EH (cell line): ENCODE measurements around the gene MAPKAPK3.
"Not testable (repeated sequence)": the region's sequence is repeated elsewhere in the genome, so short reads cannot be mapped to it uniquely, and the experiment has no call there.

Experiments
- DNase-seq: peaks from one replicate; pipeline ENCODE4 v3.0.0-alpha.2; 2015; ENCODE audit warnings: low read depth

The MAPKAPK3 gene

GRCh38 chr3:50656417-50657195, 39.7 kb downstream of the MAPKAPK3 start:
- no peak for DNase-seq

GRCh38 chr3:50657407-50657806, 40.5 kb downstream of the MAPKAPK3 start:
- DNase-seq, result no peak

GRCh38 chr3:50657816-50658215, 40.9 kb downstream of the MAPKAPK3 start:
- DNase-seq, result no peak

GRCh38 chr3:50658416-50658815, 41.5 kb downstream of the MAPKAPK3 start:
- peak; percentile 86 for DNase-seq

DNA sequence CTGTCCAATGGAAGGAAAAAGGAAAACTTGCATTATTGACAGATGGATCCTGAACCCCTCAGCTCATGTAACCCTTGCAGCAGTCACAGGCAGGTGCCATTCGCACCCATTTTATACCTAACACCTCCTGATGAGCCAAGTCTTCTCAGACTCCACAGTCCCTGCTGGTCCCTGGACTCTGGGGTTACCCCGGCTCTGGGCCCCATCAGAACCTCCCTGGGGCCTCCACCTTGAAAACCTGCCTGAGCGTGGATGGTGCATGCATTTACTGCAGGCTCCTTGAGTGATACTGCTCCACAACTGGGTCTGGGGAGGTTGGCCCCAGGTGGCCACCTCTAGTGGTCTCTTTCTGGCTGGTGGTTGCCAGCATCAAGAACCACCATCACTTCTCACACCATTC, 41.9 kb downstream of the MAPKAPK3 start:
- no peak for DNase-seq

DNA sequence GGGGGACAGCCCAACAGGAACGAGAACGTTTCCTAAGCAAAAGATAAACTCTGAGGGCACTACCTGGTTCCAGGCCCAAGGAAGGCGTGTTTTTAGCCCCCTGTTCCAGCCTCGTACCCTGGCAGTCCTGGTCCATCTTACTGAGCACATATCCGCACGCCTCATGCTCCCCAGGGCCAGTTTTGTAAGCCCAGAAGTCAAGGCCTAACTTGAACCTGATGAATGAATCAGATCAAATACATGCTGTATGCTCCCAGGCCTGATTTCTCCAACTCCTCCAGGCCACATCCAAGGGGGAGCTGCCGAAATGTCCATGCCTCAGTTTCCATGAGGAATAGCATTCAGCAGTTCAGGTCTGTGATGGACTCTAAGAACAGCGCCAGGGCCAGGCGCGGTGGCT, 43.4 kb downstream of the MAPKAPK3 start:
- no peak for DNase-seq

DNA sequence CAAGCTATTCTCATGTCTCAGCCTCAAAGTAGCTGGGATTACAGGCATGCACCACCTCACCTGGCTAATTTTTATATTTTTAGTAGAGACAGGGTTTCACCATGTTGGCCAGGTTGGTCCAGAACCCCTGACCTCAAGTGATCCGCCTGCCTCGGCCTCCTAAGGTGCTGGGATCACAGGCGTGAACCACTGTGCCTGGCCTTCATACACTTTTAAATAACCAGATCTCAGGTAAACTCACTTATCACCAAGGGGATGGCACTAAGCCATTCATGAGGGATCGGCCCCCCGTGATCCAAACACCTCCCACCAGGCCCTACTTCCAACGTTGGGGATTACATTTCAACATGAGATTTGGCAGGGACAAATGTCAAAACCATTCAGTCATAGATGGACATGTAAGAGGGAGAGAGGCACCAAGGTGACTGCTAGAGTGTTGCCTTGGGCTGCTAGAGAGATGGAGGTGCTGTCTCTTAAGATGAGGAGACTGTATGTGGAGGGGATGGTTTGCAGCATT, 44.4 kb downstream of the MAPKAPK3 start:
- no peak for DNase-seq

DNA sequence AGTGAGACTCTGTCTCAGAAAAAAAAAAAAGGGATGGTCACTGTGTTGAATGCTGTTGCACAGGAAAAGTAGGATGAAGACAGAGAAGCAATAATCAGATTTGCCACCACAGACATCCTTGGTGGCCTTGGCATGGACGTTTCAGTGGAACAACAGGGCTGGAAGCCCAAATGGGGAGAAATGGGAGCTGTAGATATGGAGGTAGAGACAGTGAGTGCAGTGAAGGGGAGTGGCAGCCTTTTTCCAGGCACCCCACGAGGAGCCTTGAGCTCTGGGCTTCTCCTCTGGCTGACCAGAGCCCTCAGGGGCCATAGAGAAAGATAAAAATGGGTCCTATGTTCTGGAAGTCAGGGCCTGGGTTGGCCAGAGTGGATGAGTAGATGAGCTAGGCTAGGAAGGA, 45.5 kb downstream of the MAPKAPK3 start:
- no peak for DNase-seq

- DNase-seq, result no peak
Measured at GRCh38 chr3:50665081-50665840, 48.3 kb downstream of the MAPKAPK3 start.

DNA sequence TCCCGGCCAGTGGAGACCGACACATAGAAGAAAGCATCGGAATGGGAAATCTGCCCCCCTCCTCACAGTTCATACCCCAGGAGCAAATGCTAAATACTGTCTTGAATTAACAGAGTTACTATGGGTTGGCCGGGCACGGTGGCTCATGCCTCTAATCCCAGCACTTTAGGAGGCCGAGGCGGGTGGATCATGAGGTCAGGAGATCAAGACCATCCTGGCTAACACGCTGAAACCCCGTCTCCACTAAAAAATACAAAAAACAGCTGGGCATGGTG, 48.8 kb downstream of the MAPKAPK3 start:
- not testable (repeated sequence) for DNase-seq

DNA sequence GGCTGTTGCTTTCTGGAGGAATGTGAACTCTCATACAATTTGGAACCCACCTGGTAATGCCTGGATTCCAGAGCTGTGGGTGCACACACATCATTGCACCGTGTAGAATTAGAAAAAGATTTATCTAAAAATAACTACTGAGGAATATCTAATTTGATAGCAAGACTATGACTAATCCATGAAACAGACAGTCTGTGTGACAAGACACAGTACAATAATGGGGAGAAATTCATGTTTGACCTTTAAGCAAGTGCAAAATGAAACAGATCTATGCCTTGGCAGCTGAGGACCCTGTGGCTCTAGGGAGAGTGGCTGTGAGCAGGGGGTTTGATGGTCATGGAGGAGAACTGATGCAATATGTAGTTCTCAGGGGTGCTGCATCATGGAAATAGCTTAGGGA, 49.9 kb downstream of the MAPKAPK3 start:
- peak; percentile 50 for DNase-seq

DNA sequence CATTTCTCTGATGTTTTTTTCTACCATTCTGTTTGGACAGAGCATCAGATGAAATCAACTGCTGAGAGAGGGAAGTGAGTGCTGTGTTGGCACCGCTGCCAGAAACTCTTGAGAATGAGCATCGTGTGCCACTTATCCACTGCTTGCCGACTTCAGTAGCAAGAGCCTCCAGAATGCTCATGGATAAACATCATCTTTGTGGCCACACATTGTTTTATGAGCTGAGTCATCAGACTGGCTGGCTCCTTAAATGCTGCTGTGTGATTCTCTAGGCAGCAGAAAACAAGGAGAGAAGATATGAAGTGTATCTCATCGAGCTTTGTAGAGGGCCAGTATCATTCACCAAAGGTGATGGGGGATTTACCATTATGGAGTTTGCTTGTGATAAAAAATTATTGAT, 54.4 kb downstream of the MAPKAPK3 start:
- peak; percentile 95 for DNase-seq

- DNase-seq, result no peak
Measured at GRCh38 chr3:50672656-50673055, 55.7 kb downstream of the MAPKAPK3 start.

GRCh38 chr3:50673931-50674330, 57.0 kb downstream of the MAPKAPK3 start:
- no peak for DNase-seq

GRCh38 chr3:50674349-50675178, 57.6 kb downstream of the MAPKAPK3 start, which contains the start of gene DOCK3:
DOCK3 (plus strand) TSS chr3:50674927; CDS start chr3:50675264, 337 bp downstream.
- DNase-seq, result peak; percentile 61

GRCh38 chr3:50675179-50676030, 58.5 kb downstream of the MAPKAPK3 start:
- DNase-seq, result no peak

GRCh38 chr3:50676031-50676705, 59.2 kb downstream of the MAPKAPK3 start:
- no peak for DNase-seq

GRCh38 chr3:50687127-50687751, 70.3 kb downstream of the MAPKAPK3 start:
- no peak for DNase-seq

DNA sequence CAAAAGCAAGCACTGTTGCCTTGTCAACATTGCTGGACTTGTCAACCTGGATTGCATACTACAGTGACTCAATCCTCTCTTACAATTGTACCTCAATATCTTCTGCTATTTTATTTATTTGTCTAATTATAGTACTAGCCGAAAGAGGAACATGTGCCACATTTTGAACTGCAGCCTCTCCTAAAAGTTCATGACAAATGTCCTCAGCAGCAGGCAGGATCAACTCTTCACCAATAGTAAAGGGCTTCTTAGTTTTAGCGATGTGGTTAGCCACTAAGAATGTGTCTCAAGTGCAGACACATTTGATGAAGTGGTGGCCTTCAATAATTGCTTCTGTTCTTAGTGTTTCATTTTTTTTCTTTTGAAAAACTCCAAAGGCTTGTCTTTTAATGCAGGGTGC, 71.0 kb downstream of the MAPKAPK3 start:
- DNase-seq, result no peak

DNA sequence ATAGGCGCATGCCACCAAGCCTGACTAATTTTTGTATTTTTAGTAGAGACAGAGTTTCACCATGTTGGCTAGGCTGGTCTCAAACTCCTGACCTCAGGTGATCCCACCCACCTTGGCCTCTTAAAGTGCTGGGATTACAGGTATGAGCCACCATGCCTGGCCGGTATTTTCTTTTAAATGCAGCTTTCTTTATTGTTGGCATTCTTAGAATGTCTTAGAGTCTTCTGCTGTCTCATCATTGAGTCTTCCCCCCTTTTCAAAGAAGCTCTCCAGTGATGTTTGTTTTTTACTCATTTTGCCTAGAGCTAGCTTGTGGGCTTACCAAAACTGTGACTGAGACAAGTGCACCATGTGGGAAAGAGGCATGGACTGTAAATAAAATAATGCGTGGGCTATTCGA, 71.7 kb downstream of the MAPKAPK3 start:
- not testable (repeated sequence) for DNase-seq
